Calu3 (cell line): ENCODE results near the gene PUS10. TPM values are rescaled to one million over a fixed set of nuclear protein-coding genes. Genes with fewer than 3 reads are reported as not detected.
"Not testable (repeated sequence)": the region's sequence is repeated elsewhere in the genome, so short reads cannot be mapped to it uniquely, and the experiment has no call there.

ENCODE experiments used
- BruUV-seq: library from RNA; stranded (reverse); fragments of 400-500 nt; replicated peaks from 2 replicates; lab custom pipeline; 2021; lab: Mats Ljungman, UMichigan
- CTCF ChIA-PET: fragments of 300-600 bp; sonication (Branson Sonifier 250); formaldehyde crosslinking; loops from one replicate; lab custom pipeline; 2022; ENCODE audit warnings: antibody characterized with exemption; lab: Charles Lee
- DNase-seq: peaks from one replicate; pipeline ENCODE4 v3.0.0; 2022
- H3K27ac Mint-ChIP-seq: one replicate; pipeline ENCODE4 v1.8.0; 2022; ENCODE audit warnings: mixed read lengths; ENCODE audit not compliant: unreplicated experiment
- H3K27me3 Mint-ChIP-seq: one replicate; pipeline ENCODE4 v1.8.0; 2022; ENCODE audit warnings: mixed read lengths; ENCODE audit not compliant: unreplicated experiment
- H3K36me3 Mint-ChIP-seq: one replicate; pipeline ENCODE4 v1.8.0; 2022; ENCODE audit warnings: mild to moderate bottlenecking, moderate library complexity, mixed read lengths; ENCODE audit not compliant: insufficient read depth, unreplicated experiment
- H3K4me1 Mint-ChIP-seq: one replicate; pipeline ENCODE4 v1.8.0; 2022; ENCODE audit warnings: mild to moderate bottlenecking, low read depth, mixed read lengths; ENCODE audit not compliant: unreplicated experiment
- H3K4me3 Mint-ChIP-seq: one replicate; pipeline ENCODE4 v1.8.0; 2022; ENCODE audit warnings: mild to moderate bottlenecking, low read depth, moderate library complexity, mixed read lengths; ENCODE audit not compliant: unreplicated experiment
- H3K9me3 Mint-ChIP-seq: one replicate; pipeline ENCODE4 v1.8.0; 2022; ENCODE audit warnings: low read depth, mixed read lengths; ENCODE audit not compliant: unreplicated experiment
- intact Hi-C: fragments of 100-400 bp; cut with micrococcal nuclease; formaldehyde crosslinking; loops from one replicate; pipeline ENCODE4 v1.10.0; 2022; ENCODE audit not compliant: unreplicated experiment
- total RNA-seq: library from RNA; stranded (reverse); gene quantifications from 2 replicates; pipeline ENCODE4 v1.2.3, GENCODE V29; 2022
- TF ChIP-seq, protein P1 (sequence below): fragments of 200-600 bp; IDR thresholded peaks from one replicate; pipeline ENCODE4 v1.8.0; 2022; ENCODE audit warnings: antibody characterized with exemption; ENCODE audit not compliant: unreplicated experiment

The PUS10 gene
- total RNA-seq, 1 experiment from 2014 or later = 7.2 TPM

DNA sequence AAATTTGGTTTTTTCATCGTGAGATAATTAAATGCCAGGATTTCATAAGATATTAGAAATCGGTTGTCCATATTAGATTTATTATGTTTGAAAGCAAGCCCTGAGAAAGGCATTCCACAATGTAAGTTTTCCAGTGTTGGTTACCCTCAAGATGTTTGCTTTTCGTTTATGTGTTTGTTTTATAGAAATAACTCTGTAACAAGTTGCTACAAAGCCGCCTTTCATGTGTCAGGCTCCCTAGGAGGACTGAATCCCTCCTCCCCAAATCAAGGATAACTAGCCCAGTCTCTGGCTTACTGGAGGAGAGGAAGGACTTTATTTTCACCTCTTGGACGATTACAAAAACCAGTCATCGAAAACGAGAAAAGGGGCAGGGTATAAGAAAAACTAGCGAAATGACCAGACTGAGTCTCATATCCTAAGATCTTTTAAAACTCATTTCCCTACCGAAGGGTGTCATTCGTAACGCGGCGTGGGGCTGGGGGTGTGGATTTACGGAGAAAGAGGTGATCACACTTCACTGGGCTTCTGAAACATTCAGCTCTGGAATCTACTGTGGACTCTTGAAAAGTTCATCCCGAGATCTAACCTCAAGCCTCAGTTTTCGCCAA is 1.6 kb downstream of the PUS10 start:
- Mint-ChIP-seq H3K27me3 (no peaks in the 10 kb centered on the region), H3K4me3 (peak overlapping the region; percentile 86), H3K36me3 (peaks cover 49% of the 10 kb centered on the region), H3K27ac (peak overlapping the region; percentile 91), H3K9me3 (peaks cover under 1% of the 10 kb centered on the region), H3K4me1 (peaks cover 27% of the 10 kb centered on the region)
- CTCF ChIA-PET = interaction anchor here (0.8 kb wide), 1 partner anchor 342 kb away, joined by 3 read pairs; no protein-coding TSS in a partner anchor
- no peak for DNase-seq
- TF ChIP-seq, protein P1, sequence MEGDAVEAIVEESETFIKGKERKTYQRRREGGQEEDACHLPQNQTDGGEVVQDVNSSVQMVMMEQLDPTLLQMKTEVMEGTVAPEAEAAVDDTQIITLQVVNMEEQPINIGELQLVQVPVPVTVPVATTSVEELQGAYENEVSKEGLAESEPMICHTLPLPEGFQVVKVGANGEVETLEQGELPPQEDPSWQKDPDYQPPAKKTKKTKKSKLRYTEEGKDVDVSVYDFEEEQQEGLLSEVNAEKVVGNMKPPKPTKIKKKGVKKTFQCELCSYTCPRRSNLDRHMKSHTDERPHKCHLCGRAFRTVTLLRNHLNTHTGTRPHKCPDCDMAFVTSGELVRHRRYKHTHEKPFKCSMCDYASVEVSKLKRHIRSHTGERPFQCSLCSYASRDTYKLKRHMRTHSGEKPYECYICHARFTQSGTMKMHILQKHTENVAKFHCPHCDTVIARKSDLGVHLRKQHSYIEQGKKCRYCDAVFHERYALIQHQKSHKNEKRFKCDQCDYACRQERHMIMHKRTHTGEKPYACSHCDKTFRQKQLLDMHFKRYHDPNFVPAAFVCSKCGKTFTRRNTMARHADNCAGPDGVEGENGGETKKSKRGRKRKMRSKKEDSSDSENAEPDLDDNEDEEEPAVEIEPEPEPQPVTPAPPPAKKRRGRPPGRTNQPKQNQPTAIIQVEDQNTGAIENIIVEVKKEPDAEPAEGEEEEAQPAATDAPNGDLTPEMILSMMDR = no peak
- BruUV-seq = TSS peak; percentile 68
- intact Hi-C loops = loop anchor here (5.0 kb wide), 1 partner anchor 134 kb away; the partner anchor contains the start of gene REL

GRCh38 chr2:61015976-61016375 is 2.1 kb downstream of the PUS10 start:
- intact Hi-C loops = loop anchor here (5.0 kb wide), 1 partner anchor 134 kb away; the partner anchor contains the start of gene REL
- CTCF ChIA-PET = no interaction called here
- TF ChIP-seq, protein P1 = no peak
- peak overlapping the region; percentile 91 for H3K27ac Mint-ChIP-seq
- no TSS peak for BruUV-seq
- peaks cover 27% of the 10 kb centered on the region for H3K4me1 Mint-ChIP-seq
- H3K36me3 Mint-ChIP-seq = peaks cover 48% of the 10 kb centered on the region
- DNase-seq = no peak
- no peaks in the 10 kb centered on the region for H3K9me3 Mint-ChIP-seq
- peak overlapping the region; percentile 86 for H3K4me3 Mint-ChIP-seq
- H3K27me3 Mint-ChIP-seq = no peaks in the 10 kb centered on the region

DNA sequence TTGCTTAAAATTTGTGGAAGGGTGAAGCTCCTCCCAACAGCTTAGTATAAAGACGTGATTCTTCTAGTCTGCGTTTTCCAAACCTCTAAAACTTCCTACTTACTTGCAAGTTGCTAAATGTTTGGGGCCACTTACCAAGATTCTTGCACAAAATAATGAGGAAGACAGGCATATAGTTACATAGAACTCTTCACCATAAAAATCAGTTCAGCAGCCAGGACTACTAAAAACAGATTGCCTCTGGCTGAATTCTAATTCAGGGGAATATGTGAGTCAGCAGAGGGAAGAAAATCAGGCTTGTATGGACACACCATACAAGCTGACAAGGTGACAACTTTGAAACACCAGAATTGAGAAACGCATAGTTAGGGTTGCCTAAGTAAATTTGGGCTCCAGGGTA is 3.3 kb downstream of the PUS10 start:
- CTCF ChIA-PET = no interaction called here
- no peak for DNase-seq

GRCh38 chr2:61013382-61013781 is 4.7 kb downstream of the PUS10 start:
- TF ChIP-seq, protein P1 = no peak
- Mint-ChIP-seq H3K36me3 (peaks cover 35% of the 10 kb centered on the region), H3K9me3 (no peaks in the 10 kb centered on the region), H3K4me1 (peaks cover 18% of the 10 kb centered on the region), H3K27ac (no peak overlapping the region), H3K4me3 (no peak overlapping the region), H3K27me3 (no peaks in the 10 kb centered on the region)
- CTCF ChIA-PET = interaction anchor here (0.7 kb wide), 1 partner anchor 237 kb away, joined by 3 read pairs; no protein-coding TSS in a partner anchor
- intact Hi-C loops = no loop called here
- no peak for DNase-seq
- no TSS peak for BruUV-seq

More for the DNA sequence above, 3.3 kb downstream of the PUS10 start:
- Mint-ChIP-seq H3K4me1 (peaks cover 25% of the 10 kb centered on the region), H3K36me3 (peaks cover 45% of the 10 kb centered on the region), H3K27me3 (no peaks in the 10 kb centered on the region), H3K4me3 (no peak overlapping the region), H3K9me3 (no peaks in the 10 kb centered on the region), H3K27ac (peak overlapping the region; percentile 39)
- intact Hi-C loops = loop anchor here (5.0 kb wide), 1 partner anchor 132 kb away; the partner anchor contains the start of gene REL
- TF ChIP-seq, protein P1 = no peak
- BruUV-seq = no TSS peak

DNA sequence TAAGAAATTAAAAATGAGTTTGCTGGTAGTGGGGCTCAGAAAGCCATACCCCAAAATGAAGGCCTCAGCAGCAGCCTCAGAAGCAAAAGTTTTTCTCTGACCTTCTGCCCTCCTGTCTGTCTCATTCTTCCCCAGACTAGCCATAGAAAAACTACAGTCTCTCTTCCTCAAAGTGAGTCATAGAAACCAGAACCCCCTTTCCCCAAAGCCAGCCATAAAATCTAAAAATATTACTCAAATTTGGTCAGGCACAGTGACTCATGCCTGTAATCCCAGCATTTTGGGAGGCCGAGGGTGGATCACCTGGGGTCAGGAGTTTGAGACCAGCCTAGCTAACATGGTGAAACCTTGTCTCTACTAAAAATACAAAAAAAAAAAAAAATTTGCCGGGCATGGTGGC is 5.8 kb downstream of the PUS10 start:
- intact Hi-C loops, CTCF ChIA-PET, H3K27me3 Mint-ChIP-seq, BruUV-seq, H3K4me3 Mint-ChIP-seq, H3K9me3 Mint-ChIP-seq: not testable (repeated sequence)
- peak; percentile 8 for DNase-seq
- Mint-ChIP-seq H3K36me3 (peaks cover 24% of the 10 kb centered on the region), H3K4me1 (peaks cover 18% of the 10 kb centered on the region), H3K27ac (peak overlapping the region; percentile 44)
